ENCODE results near the gene VPS8.

VPS8 gene

GRCh38 chr3:185049710-185050109 lies 237.7 kb downstream of the VPS8 start:
- CTCF ChIA-PET, result interaction anchor here (0.7 to 0.8 kb wide), 2 partner anchors 114 to 886 kb away, joined by 3 read pairs; no protein-coding TSS in a partner anchor
- peaks cover 0 to 46% of the 10 kb centered on the region in 2 experiments; a peak in 2 of 3 replicates for H3K36me3 ChIP-seq (ENCODE audit: control insufficient read depth in 2 of 2, insufficient read depth in 1 of 2, low read length in 2 of 2)
- H3K4me1 ChIP-seq (ENCODE audit: control insufficient read depth, insufficient read depth, low read length), result no peaks in the 10 kb centered on the region
- no peaks in the 10 kb centered on the region for H3K9me3 ChIP-seq (ENCODE audit: control insufficient read depth, insufficient read depth, low read depth, low read length)
- TF ChIP-seq ZNF416 (tag by site-specific recombination; IDR thresholded peaks at IDR 0.05), result no peak
- TF ChIP-seq SCRT2 (tag by site-specific recombination; IDR thresholded peaks at IDR 0.05), result no peak
- TF ChIP-seq ZNF610 (tag by site-specific recombination; IDR thresholded peaks at IDR 0.05; ENCODE audit: borderline replicate concordance), result no peak
- no peak for TF ChIP-seq ZNF24 (tag by site-specific recombination; IDR thresholded peaks at IDR 0.05)
- TF ChIP-seq ZNF843 (tag by site-specific recombination; IDR thresholded peaks at IDR 0.05), result no peak
- no peak for TF ChIP-seq ZBTB44 (tag by site-specific recombination; IDR thresholded peaks at IDR 0.05)
- no peak for TF ChIP-seq ZNF394 (tag by site-specific recombination; IDR thresholded peaks at IDR 0.05; ENCODE audit: borderline replicate concordance)
- TF ChIP-seq ZNF521 (tag by site-specific recombination; IDR thresholded peaks at IDR 0.05), result no peak
- no peak for TF ChIP-seq ZSCAN5A (tag by site-specific recombination; IDR thresholded peaks at IDR 0.05)
- TF ChIP-seq ZBTB7A (tag by site-specific recombination; IDR thresholded peaks at IDR 0.05; ENCODE audit: low read depth), result no peak
- TF ChIP-seq KLF8 (tag by site-specific recombination; IDR thresholded peaks at IDR 0.05), result no peak
- TF ChIP-seq ZNF10 (tag by site-specific recombination; IDR thresholded peaks at IDR 0.05), result no peak
- TF ChIP-seq ZNF280D (tag by site-specific recombination; IDR thresholded peaks at IDR 0.05), result no peak
- TF ChIP-seq HOXD13 (CRISPR knock-in tag; IDR thresholded peaks at IDR 0.05; ENCODE audit: borderline replicate concordance), result no peak
- TF ChIP-seq PATZ1 (tag by site-specific recombination; IDR thresholded peaks at IDR 0.05), result no peak
- no peak for TF ChIP-seq BCL6B (tag by site-specific recombination; IDR thresholded peaks at IDR 0.05)
- TF ChIP-seq ZSCAN4 (tag by site-specific recombination; IDR thresholded peaks at IDR 0.05), result no peak
- TF ChIP-seq ZNF473 (tag by site-specific recombination; IDR thresholded peaks at IDR 0.05), result no peak
- POLR2A ChIA-PET, result no interaction called here
- H3K4me3 ChIP-seq (ENCODE audit: low read depth, low read length), result no peak overlapping the region
- no peak overlapping the region for H3K27ac ChIP-seq (ENCODE audit: extremely low read depth, low read depth, low read length)

Measured in HEK293 (cell line).